PC-3 (cell line): ENCODE results near the gene NRARP. TPM values are rescaled to one million over a fixed set of nuclear protein-coding genes. Genes with fewer than 3 reads are reported as not detected.

Experiments used
- ATAC-seq: fragments of 200-7000 bp; cut with Tn5 transposase; 2 replicates; pipeline ENCODE4 v1.9.1; 2020; ENCODE audit warnings: mild to moderate bottlenecking, moderate library complexity
- BruUV-seq: library from RNA; stranded (reverse); fragments of 400-500 nt; replicated peaks from 2 replicates; lab custom pipeline; 2021; lab: Mats Ljungman, UMichigan
- CTCF ChIA-PET: fragments of 300-600 bp; sonication (Branson Sonifier 250); formaldehyde crosslinking; loops from one replicate; lab custom pipeline; 2022; ENCODE audit warnings: antibody characterized with exemption; lab: Charles Lee
- POLR2A ChIA-PET: fragments of 300-600 bp; sonication (Branson Sonifier 250); formaldehyde crosslinking; loops from one replicate; lab custom pipeline; 2022; ENCODE audit warnings: antibody characterized with exemption; ENCODE audit not compliant: unreplicated experiment; lab: Charles Lee
- DNase-seq: peaks from one replicate; pipeline ENCODE4 v3.0.0-alpha.2; 2015
- H2AFZ ChIP-seq: fragments of 300-600 bp; sonication (generic); 2 replicates; pipeline ENCODE4 v1.6.0; 2016; ENCODE audit warnings: antibody characterized with exemption, low read length
- H3F3A ChIP-seq: fragments of 300-600 bp; sonication (generic); one replicate; pipeline ENCODE4 v1.6.0; 2017; ENCODE audit warnings: antibody characterized with exemption, low read length, control low read depth, mild to moderate bottlenecking; ENCODE audit not compliant: unreplicated experiment
- H3K27ac ChIP-seq: fragments of 300-600 bp; sonication (generic); 2 replicates; pipeline ENCODE4 v1.5.1; 2016; ENCODE audit warnings: mild to moderate bottlenecking, low read length
- H3K27me3 ChIP-seq: fragments of 300-600 bp; sonication (generic); 2 replicates; pipeline ENCODE4 v1.6.1; 2016; ENCODE audit warnings: low read length, mixed read lengths
- H3K36me3 ChIP-seq: fragments of 300-600 bp; sonication (generic); 2 replicates; pipeline ENCODE4 v1.6.1; 2016; ENCODE audit warnings: low read depth, mixed run types, low read length, mixed read lengths
- H3K4me1 ChIP-seq: fragments of 300-600 bp; sonication (generic); 2 replicates; pipeline ENCODE4 v1.5.1; 2016; ENCODE audit warnings: low read length; ENCODE audit not compliant: insufficient read depth
- H3K4me2 ChIP-seq: fragments of 300-600 bp; sonication (generic); 2 replicates; pipeline ENCODE4 v1.6.0; 2016; ENCODE audit warnings: low read length
- H3K4me3 ChIP-seq: fragments of 300-600 bp; sonication (generic); 2 replicates; pipeline ENCODE4 v1.5.1; 2016; ENCODE audit warnings: mild to moderate bottlenecking, low read length, mixed read lengths
- H3K79me2 ChIP-seq: fragments of 300-600 bp; sonication (generic); 2 replicates; pipeline ENCODE4 v1.6.1; 2017; ENCODE audit warnings: low read length, mixed read lengths
- H3K9ac ChIP-seq: fragments of 300-600 bp; sonication (generic); 2 replicates; pipeline ENCODE4 v1.6.0; 2016; ENCODE audit warnings: mild to moderate bottlenecking, low read length
- H3K9me2 ChIP-seq: fragments of 300-600 bp; sonication (generic); replicated peaks from 2 replicates; pipeline ENCODE4 v1.6.1; 2016; ENCODE audit warnings: mixed run types, low read length, mixed read lengths
- H3K9me3 ChIP-seq: fragments of 300-600 bp; sonication (generic); 2 replicates; pipeline ENCODE4 v1.6.1; 2016; ENCODE audit warnings: low read length, mixed read lengths
- H4K20me1 ChIP-seq: fragments of 300-600 bp; sonication (generic); 2 replicates; pipeline ENCODE4 v1.6.1; 2016; ENCODE audit warnings: low read length, mixed read lengths
- CTCF ChIP-seq: fragments of 300-600 bp; sonication (generic); conservative IDR thresholded peaks from 2 replicates; pipeline ENCODE4 v1.5.1; 2017; ENCODE audit warnings: antibody characterized with exemption, low read depth, mild to moderate bottlenecking, low read length
- EZH2 ChIP-seq: fragments of 300-600 bp; sonication (generic); IDR thresholded peaks from one replicate; pipeline ENCODE4 v1.6.1; 2017; ENCODE audit warnings: antibody characterized with exemption, mild to moderate bottlenecking, low read length; ENCODE audit not compliant: unreplicated experiment
- EZH2phosphoT487 ChIP-seq: fragments of 300-600 bp; sonication (generic); IDR thresholded peaks from 2 replicates; pipeline ENCODE4 v1.6.1; 2018; ENCODE audit warnings: mild to moderate bottlenecking, antibody characterized with exemption, low read length, borderline replicate concordance
- intact Hi-C: fragments of 100-400 bp; cut with micrococcal nuclease; formaldehyde crosslinking; loops from 2 replicates; pipeline ENCODE4 v1.9.0; 2023
- total RNA-seq: library from RNA; depleted of rRNA; stranded (reverse); fragments of >200 nt; gene quantifications from 2 replicates; pipeline ENCODE4 v1.2.3, GENCODE V29; 2014

The NRARP gene
- total RNA-seq, 1 experiment from 2014 or later = 36.8 TPM

- no peak overlapping the region for H3K27ac ChIP-seq
- H3K9me3 ChIP-seq = 0 out of 2 replicates have a peak, but pooled peaks cover 7% of the 10 kb centered on the region
- intact Hi-C loops = no loop called here
- DNase-seq (no peak), ATAC-seq (no peak)
- BruUV-seq = no TSS peak
- no peaks in the 10 kb centered on the region for H3K4me1 ChIP-seq
- POLR2A ChIA-PET = no interaction called here
- no peaks in the 10 kb centered on the region for H3K9me2 ChIP-seq
- no peak overlapping the region for H3K4me3 ChIP-seq
- no peak overlapping the region for H2AFZ ChIP-seq
- H3K27me3 ChIP-seq = no peaks in the 10 kb centered on the region
- no peak overlapping the region for H3K9ac ChIP-seq
- H3K79me2 ChIP-seq = no peaks in the 10 kb centered on the region
- no peaks in the 10 kb centered on the region for H3F3A ChIP-seq
- H4K20me1 ChIP-seq = no peaks in the 10 kb centered on the region
- no peak overlapping the region for H3K4me2 ChIP-seq
- TF ChIP-seq EZH2 (no peak), CTCF (no peak), EZH2phosphoT487 (no peak)
- CTCF ChIA-PET = no interaction called here
- no peaks in the 10 kb centered on the region for H3K36me3 ChIP-seq
Observed at GRCh38 chr9:137323531-137324331, 21.7 kb upstream of the NRARP start.

GRCh38 chr9:137321726-137322361 lies 19.8 kb upstream of the NRARP start:
- H3K9me3 ChIP-seq = no peaks in the 10 kb centered on the region
- H3K4me1 ChIP-seq = no peaks in the 10 kb centered on the region
- no peaks in the 10 kb centered on the region for H3F3A ChIP-seq
- ATAC-seq = no peak
- TF ChIP-seq CTCF (no peak), EZH2 (no peak), EZH2phosphoT487 (no peak)
- H3K27me3 ChIP-seq = no peaks in the 10 kb centered on the region
- BruUV-seq = no TSS peak
- CTCF ChIA-PET = no interaction called here
- H2AFZ ChIP-seq = no peak overlapping the region
- no peak overlapping the region for H3K4me3 ChIP-seq
- no peaks in the 10 kb centered on the region for H4K20me1 ChIP-seq
- H3K9me2 ChIP-seq = no peaks in the 10 kb centered on the region
- no peak overlapping the region for H3K27ac ChIP-seq
- no peaks in the 10 kb centered on the region for H3K79me2 ChIP-seq
- POLR2A ChIA-PET = no interaction called here
- no peaks in the 10 kb centered on the region for H3K36me3 ChIP-seq
- no peak overlapping the region for H3K4me2 ChIP-seq
- intact Hi-C loops = no loop called here
- no peak overlapping the region for H3K9ac ChIP-seq
- DNase-seq = no peak
